Heart left ventricle (tissue), 16 donors: Measurements from ENCODE around the gene ATRNL1. TPM values are rescaled to one million over a fixed set of nuclear protein-coding genes. Genes with fewer than 3 reads are reported as not detected.
A peak's percentile ranks its signal among the peaks of the same experiment; 100 is the strongest.

Experiments
- ATAC-seq, 4 donors: fragments of 200-7000 bp; cut with Tn5 transposase; one replicate each; pipeline ENCODE4 v1.9.1; 2020 to 2022; ENCODE audit warnings: moderate library complexity in 4 of 4, mild to moderate bottlenecking in 3 of 4, moderate number of reproducible peaks in 1 of 4
- DNase-seq, 5 donors: peaks; one replicate each; pipeline ENCODE4 v3.0.0-alpha.2; 2020
- H3K27ac ChIP-seq, 12 donors: fragments of 200-600 bp; sonication (generic) in 4 of 12; one replicate each; pipeline versions ENCODE4 v1.5.0 to v1.8.0; 2016 to 2022; ENCODE audit warnings: mild to moderate bottlenecking in 2 of 12
- H3K27me3 ChIP-seq, 9 donors: fragments of 200-600 bp; sonication (generic) in 2 of 9; one replicate each; pipeline versions ENCODE4 v1.5.1 to v1.8.0; 2016 to 2022; ENCODE audit warnings: mild to moderate bottlenecking in 3 of 9
- H3K36me3 ChIP-seq, 9 donors: fragments of 200-600 bp; sonication (generic) in 2 of 9; one replicate each; pipeline versions ENCODE4 v1.5.0 to v1.8.0; 2018 to 2022; ENCODE audit warnings: mild to moderate bottlenecking in 2 of 9
- H3K4me1 ChIP-seq, 12 donors: fragments of 200-600 bp; sonication (generic) in 4 of 12; one replicate each; pipeline versions ENCODE4 v1.5.0 to v1.8.0; 2016 to 2022; ENCODE audit warnings: mild to moderate bottlenecking in 3 of 12
- H3K4me3 ChIP-seq, 12 donors: fragments of 200-600 bp; sonication (generic) in 4 of 12; one replicate each; pipeline versions ENCODE4 v1.5.0 to v1.8.0; 2017 to 2022; ENCODE audit warnings: mild to moderate bottlenecking in 9 of 12, moderate library complexity in 4 of 12
- H3K9me3 ChIP-seq, 12 donors: fragments of 200-600 bp; sonication (generic) in 4 of 12; one replicate each; pipeline versions ENCODE4 v1.5.0 to v1.8.0; 2016 to 2022; ENCODE audit warnings: mild to moderate bottlenecking in 1 of 12
- CTCF ChIP-seq, 12 donors: fragments of 200-600 bp; sonication (generic) in 4 of 12; IDR thresholded peaks; one replicate each; pipeline versions ENCODE4 v1.5.0 to v1.8.0; 2018 to 2022; ENCODE audit warnings: antibody characterized with exemption in 12 of 12, mild to moderate bottlenecking in 5 of 12
- POLR2A ChIP-seq, 2 donors: fragments of 450-650 bp; IDR thresholded peaks; one replicate each; pipeline ENCODE4 v1.6.1; 2017; ENCODE audit warnings: antibody characterized with exemption in 2 of 2, mild to moderate bottlenecking in 2 of 2, moderate library complexity in 2 of 2
- WGBS, 4 donors: extraction: QIAGEN DNeasy Blood & Tissue Kit in 2 of 4; methylation state at CpG; one replicate each; pipeline versions ENCODE4 v1.1.5 to v1.1.7; 2013 to 2018; 5-methylcytosine and 5-hydroxymethylcytosine counted together
- intact Hi-C, 10 donors: fragments of 100-400 bp; cut with DNase I; formaldehyde crosslinking; loops; one replicate each; pipeline versions ENCODE4 v1.11.1 to v1.14.2; 2022
- polyA plus RNA-seq, 2 donors: library from polyadenylated mRNA; stranded (reverse); fragments of 200-250 nt; gene quantifications; one replicate each; pipeline ENCODE4 v1.2.3, GENCODE V29; 2013
- total RNA-seq, 9 donors: library from RNA; depleted of rRNA in 2 of 9; stranded (reverse); fragments of >200 nt in 2 of 9; fragmentation: NEBNext Ultra II Directional in 3 of 9; extraction: Animal tissue kit (Norgen Biotek cat#: 25700) in 3 of 9; gene quantifications; one replicate each; pipeline versions ENCODE4 v1.1.0 to v1.2.4, GENCODE V29; 2016 to 2023
- donor health status: ischemic (EF 13 %, LVEDD 7.1; RV severe dilation, severe dysfunction).
- donor health status: healthy with polysubstance abuse.
- donor health status: DM: no; HTN: yes; CAD: no.
- donor health status: DM: no; HTN: no; CAD: no.
- donor health status: ischemic (EF 25% LVEDD 6.9; RV normal size, moderate dysfunction).
- donor health status: ischemic (EF 25% LVEDD 5.7; RV mildly dilated, moderate dysfunction).
- donor health status: healthy.
- donor health status: DM: yes; HTN: yes; CAD: no.
- donor health status: ischemic (EF 35%, LVEDD 5.7; RV mildly dilated, moderate dysfunction).
- donor health status: nonischemic (EF 11% LVEDD 7.7; RV severe dilation, severe dysfunction).
- donor health status: DM: yes; HTN: yes; CAD: no.
- donor health status: PGD.
- donor health status: ischemic (EF 29% LVEDD 5.4; RV normal size, mild dysfunction).
- donor health status: nonischemic (EF 23%, LVEDD 6.1; RV moderate dilation, normal function).

Gene ATRNL1
- total and polyA plus RNA-seq, 11 donors: 0.13 to 28.5 (median 3.0) TPM

GRCh38 chr10:115979576-115979975, 886.4 kb downstream of the ATRNL1 start:
- Histone ChIP-seq H3K4me1 (peaks cover 0 to 3% (median 0%) of the 10 kb centered on the region in 12 donors), H3K27me3 (no peaks in the 10 kb centered on the region), H3K4me3 (no peak overlapping the region), H3K27ac (no peak overlapping the region), H3K9me3 (peaks cover 0 to 14% (median 0%) of the 10 kb centered on the region in 12 donors), H3K36me3 (no peaks in the 10 kb centered on the region)
- intact Hi-C loops: no loop called here
- 52 to 66% (median 58%) methylated on average over 1 of the region's 1 CpG for WGBS, 4 donors
- TF ChIP-seq CTCF (IDR thresholded peaks at IDR 0.05): no peak
- no peak for TF ChIP-seq POLR2A (IDR thresholded peaks at IDR 0.05)
- ATAC-seq: no peak
- no peak for DNase-seq

- WGBS, 4 donors: 65 to 82% (median 70%) methylated on average over 2 of the region's 2 CpGs
- Histone ChIP-seq H3K4me3 (peak overlapping the region in 2 of 12 donors; percentile 5 to 18), H3K27ac (no peak overlapping the region), H3K27me3 (no peaks in the 10 kb centered on the region), H3K36me3 (no peaks in the 10 kb centered on the region), H3K9me3 (peaks cover 0 to 16% (median under 1%) of the 10 kb centered on the region in 12 donors), H3K4me1 (peaks cover 0 to 3% (median 0%) of the 10 kb centered on the region in 12 donors)
- ATAC-seq (no peak), DNase-seq (no peak)
- intact Hi-C loops: no loop called here
- TF ChIP-seq CTCF (IDR thresholded peaks at IDR 0.05): no peak
- no peak for TF ChIP-seq POLR2A (IDR thresholded peaks at IDR 0.05)
These were observed 887.3 kb downstream of the ATRNL1 start for GRCh38 chr10:115980470-115980869.

GRCh38 chr10:115981081-115981480, 887.9 kb downstream of the ATRNL1 start:
- peak overlapping the region in 3 of 12 donors; percentile 5 to 18 (median 13) for H3K4me3 ChIP-seq
- WGBS, 4 donors: 63 to 81% (median 65%) methylated on average over 8 of the region's 8 CpGs

GRCh38 chr10:115982076-115982475, 888.9 kb downstream of the ATRNL1 start:
- intact Hi-C loops: no loop called here
- Histone ChIP-seq H3K4me1 (peaks cover 0 to 3% (median 0%) of the 10 kb centered on the region in 12 donors), H3K4me3 (no peak overlapping the region), H3K27me3 (no peaks in the 10 kb centered on the region), H3K27ac (no peak overlapping the region), H3K36me3 (no peaks in the 10 kb centered on the region), H3K9me3 (peaks cover 0 to 26% (median 2%) of the 10 kb centered on the region in 12 donors)
- TF ChIP-seq CTCF (IDR thresholded peaks at IDR 0.05) (no peak), POLR2A (IDR thresholded peaks at IDR 0.05) (no peak)
- DNase-seq: no peak
- ATAC-seq: no peak
- 84 to 89% (median 86%) methylated on average over 6 of the region's 6 CpGs for WGBS, 4 donors

More at GRCh38 chr10:115981081-115981480, 887.9 kb downstream of the ATRNL1 start:
- ATAC-seq: no peak
- DNase-seq: no peak
- Histone ChIP-seq H3K27ac (no peak overlapping the region), H3K9me3 (peaks cover 0 to 20% (median 1%) of the 10 kb centered on the region in 12 donors), H3K36me3 (no peaks in the 10 kb centered on the region), H3K27me3 (no peaks in the 10 kb centered on the region), H3K4me1 (peaks cover 0 to 3% (median 0%) of the 10 kb centered on the region in 12 donors)
- intact Hi-C loops: no loop called here
- TF ChIP-seq POLR2A (IDR thresholded peaks at IDR 0.05): no peak
- TF ChIP-seq CTCF (IDR thresholded peaks at IDR 0.05): no peak
